ENCODE measurements around the gene PIK3R4. TPM values are rescaled to one million over a fixed set of nuclear protein-coding genes. Genes with fewer than 3 reads are reported as not detected.

PIK3R4 gene
- total RNA-seq, 3 donors from 2014 or later: 36.8 to 55.2 (median 38.7) TPM

- Histone ChIP-seq H3K27me3 (no peaks in the 10 kb centered on the region), H3K4me1 (no peaks in the 10 kb centered on the region), H3K27ac (no peak overlapping the region), H3K4me3 (no peak overlapping the region), H3K9me3 (no peaks in the 10 kb centered on the region), H3K36me3 (no peaks in the 10 kb centered on the region)
- intact Hi-C loops (cut with DNase I; ENCODE audit: low total_unique reads): no loop called here
- DNase-seq (ENCODE audit: low spot score in 2 of 2): no peak
- TF ChIP-seq POLR2A (IDR thresholded peaks at IDR 0.05): no peak
- TF ChIP-seq, protein P1, sequence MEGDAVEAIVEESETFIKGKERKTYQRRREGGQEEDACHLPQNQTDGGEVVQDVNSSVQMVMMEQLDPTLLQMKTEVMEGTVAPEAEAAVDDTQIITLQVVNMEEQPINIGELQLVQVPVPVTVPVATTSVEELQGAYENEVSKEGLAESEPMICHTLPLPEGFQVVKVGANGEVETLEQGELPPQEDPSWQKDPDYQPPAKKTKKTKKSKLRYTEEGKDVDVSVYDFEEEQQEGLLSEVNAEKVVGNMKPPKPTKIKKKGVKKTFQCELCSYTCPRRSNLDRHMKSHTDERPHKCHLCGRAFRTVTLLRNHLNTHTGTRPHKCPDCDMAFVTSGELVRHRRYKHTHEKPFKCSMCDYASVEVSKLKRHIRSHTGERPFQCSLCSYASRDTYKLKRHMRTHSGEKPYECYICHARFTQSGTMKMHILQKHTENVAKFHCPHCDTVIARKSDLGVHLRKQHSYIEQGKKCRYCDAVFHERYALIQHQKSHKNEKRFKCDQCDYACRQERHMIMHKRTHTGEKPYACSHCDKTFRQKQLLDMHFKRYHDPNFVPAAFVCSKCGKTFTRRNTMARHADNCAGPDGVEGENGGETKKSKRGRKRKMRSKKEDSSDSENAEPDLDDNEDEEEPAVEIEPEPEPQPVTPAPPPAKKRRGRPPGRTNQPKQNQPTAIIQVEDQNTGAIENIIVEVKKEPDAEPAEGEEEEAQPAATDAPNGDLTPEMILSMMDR (IDR thresholded peaks at IDR 0.05): no peak
Measured at GRCh38 chr3:130725746-130726145, 20.9 kb downstream of the PIK3R4 start.

- H3K9me3 ChIP-seq: no peaks in the 10 kb centered on the region
- TF ChIP-seq POLR2AphosphoS5 (IDR thresholded peaks at IDR 0.05) (no peak), POLR2A (IDR thresholded peaks at IDR 0.05) (no peak)
- TF ChIP-seq, protein P1 (IDR thresholded peaks at IDR 0.05): no peak
- no peak overlapping the region for H3K4me3 ChIP-seq
- H3K4me1 ChIP-seq: no peaks in the 10 kb centered on the region
- H3K27me3 ChIP-seq: no peaks in the 10 kb centered on the region
- intact Hi-C loops (cut with DNase I; ENCODE audit: low total_unique reads): no loop called here
- no peak for DNase-seq (ENCODE audit: low spot score in 2 of 2)
- no peaks in the 10 kb centered on the region for H3K36me3 ChIP-seq
- no peak overlapping the region for H3K27ac ChIP-seq
Measured at GRCh38 chr3:130715616-130716015, 31.0 kb downstream of the PIK3R4 start.

GRCh38 chr3:130712718-130713423 is 33.8 kb downstream of the PIK3R4 start:
- no peaks in the 10 kb centered on the region for H3K9me3 ChIP-seq
- no peak overlapping the region for H3K27ac ChIP-seq
- TF ChIP-seq POLR2A (IDR thresholded peaks at IDR 0.05) (no peak), POLR2AphosphoS5 (IDR thresholded peaks at IDR 0.05) (no peak)
- TF ChIP-seq, protein P1 (IDR thresholded peaks at IDR 0.05): no peak
- no peak for DNase-seq (ENCODE audit: low spot score in 2 of 2)
- no peaks in the 10 kb centered on the region for H3K4me1 ChIP-seq
- no peaks in the 10 kb centered on the region for H3K36me3 ChIP-seq
- intact Hi-C loops (cut with DNase I; ENCODE audit: low total_unique reads): no loop called here
- H3K27me3 ChIP-seq: no peaks in the 10 kb centered on the region
- H3K4me3 ChIP-seq: no peak overlapping the region

- TF ChIP-seq, protein P1 (IDR thresholded peaks at IDR 0.05): no peak
- no peak for TF ChIP-seq POLR2A (IDR thresholded peaks at IDR 0.05)
- TF ChIP-seq POLR2AphosphoS5 (IDR thresholded peaks at IDR 0.05): no peak
- Histone ChIP-seq H3K27ac (no peak overlapping the region), H3K9me3 (no peaks in the 10 kb centered on the region), H3K4me1 (no peaks in the 10 kb centered on the region), H3K4me3 (no peak overlapping the region), H3K36me3 (no peaks in the 10 kb centered on the region), H3K27me3 (no peaks in the 10 kb centered on the region)
- intact Hi-C loops (cut with DNase I; ENCODE audit: low total_unique reads): no loop called here
- DNase-seq (ENCODE audit: low spot score in 2 of 2): no peak
Measured at GRCh38 chr3:130711565-130712324, 34.9 kb downstream of the PIK3R4 start.

DNA sequence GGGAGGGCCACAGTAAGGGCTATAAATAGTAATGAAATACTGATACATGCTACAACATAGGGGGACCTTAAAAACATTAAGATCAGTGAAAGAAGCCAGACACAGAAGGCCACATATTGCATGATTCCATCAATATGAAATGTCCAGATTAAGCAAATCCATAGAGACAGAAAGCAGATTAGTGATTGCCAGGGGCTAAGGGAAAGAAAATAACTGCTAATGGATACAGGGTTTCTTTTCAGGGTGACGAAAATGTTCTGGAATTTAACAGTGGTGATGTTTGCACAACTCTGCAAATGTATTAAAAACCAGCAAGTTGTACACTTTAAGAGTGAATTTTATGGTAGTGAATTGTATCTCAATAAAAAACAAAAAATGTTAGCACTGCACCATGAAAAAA is 37.0 kb downstream of the PIK3R4 start:
- H3K4me3 ChIP-seq: no peak overlapping the region
- no peak for DNase-seq (ENCODE audit: low spot score in 2 of 2)
- no peaks in the 10 kb centered on the region for H3K9me3 ChIP-seq
- intact Hi-C loops (cut with DNase I; ENCODE audit: low total_unique reads): no loop called here
- H3K4me1 ChIP-seq: peaks cover 0 to 3% of the 10 kb centered on the region in 2 donors
- H3K27ac ChIP-seq: no peak overlapping the region
- H3K36me3 ChIP-seq: no peaks in the 10 kb centered on the region
- TF ChIP-seq, protein P1 (IDR thresholded peaks at IDR 0.05): no peak
- TF ChIP-seq POLR2AphosphoS5 (IDR thresholded peaks at IDR 0.05): no peak
- H3K27me3 ChIP-seq: no peaks in the 10 kb centered on the region

All from breast epithelium (tissue), 4 donors.